GM23338 (cell line): Measurements from ENCODE around the gene USP9Y. TPM values are rescaled to one million over a fixed set of nuclear protein-coding genes. Genes with fewer than 3 reads are reported as not detected.

ENCODE experiments used
- ATAC-seq: fragments of 200-7000 bp; cut with Tn5 transposase; 3 replicates; pipeline ENCODE4 v1.9.1; 2020
- DNase-seq: peaks from one replicate; pipeline ENCODE4 v3.0.0-alpha.2; 2015; ENCODE audit warnings: low spot score
- H2AFZ ChIP-seq: fragments of 200-600 bp; sonication (generic); 2 replicates; pipeline ENCODE4 v1.8.0; 2016; ENCODE audit warnings: antibody characterized with exemption, mild to moderate bottlenecking, moderate library complexity
- H3F3A ChIP-seq: fragments of 200-600 bp; sonication (generic); replicated peaks from 2 replicates; pipeline ENCODE4 v1.8.0; 2017; ENCODE audit warnings: antibody characterized with exemption, mixed run types, low read depth
- H3K27ac ChIP-seq: fragments of 200-600 bp; sonication (generic); 2 replicates; pipeline ENCODE4 v1.6.1; 2016; ENCODE audit warnings: low read depth
- H3K27me3 ChIP-seq: fragments of 200-600 bp; sonication (generic); 2 replicates; pipeline ENCODE4 v1.8.0; 2016; ENCODE audit warnings: mild to moderate bottlenecking, mixed run types, moderate library complexity; ENCODE audit not compliant: insufficient read depth
- H3K36me3 ChIP-seq: fragments of 200-600 bp; sonication (generic); 2 replicates; pipeline ENCODE4 v1.8.0; 2016; ENCODE audit warnings: mild to moderate bottlenecking; ENCODE audit not compliant: insufficient read depth
- H3K4me1 ChIP-seq: fragments of 200-600 bp; sonication (generic); 2 replicates; pipeline ENCODE4 v1.8.0; 2016; ENCODE audit warnings: mild to moderate bottlenecking, moderate library complexity; ENCODE audit not compliant: insufficient read depth
- H3K4me2 ChIP-seq: fragments of 200-600 bp; sonication (generic); 2 replicates; pipeline ENCODE4 v1.7.1; 2017; ENCODE audit warnings: mixed run types
- H3K4me3 ChIP-seq: fragments of 200-600 bp; sonication (generic); 2 replicates; pipeline ENCODE4 v1.6.1; 2016; ENCODE audit warnings: mixed run types
- H3K79me2 ChIP-seq: fragments of 200-600 bp; sonication (generic); replicated peaks from 2 replicates; pipeline ENCODE4 v1.8.0; 2017; ENCODE audit warnings: mild to moderate bottlenecking; ENCODE audit not compliant: insufficient read depth
- H3K9me2 ChIP-seq: fragments of 200-600 bp; sonication (generic); 2 replicates; pipeline ENCODE4 v1.8.0; 2017; ENCODE audit not compliant: insufficient read depth
- H4K20me1 ChIP-seq: fragments of 200-600 bp; sonication (generic); replicated peaks from 2 replicates; pipeline ENCODE4 v1.8.0; 2017; ENCODE audit warnings: mild to moderate bottlenecking; ENCODE audit not compliant: insufficient read depth
- H3K27ac Mint-ChIP-seq: 2 replicates; pipeline ENCODE4 v1.8.0; 2020; ENCODE audit warnings: inconsistent platforms, mild to moderate bottlenecking, moderate library complexity, mixed read lengths
- H3K27me3 Mint-ChIP-seq: 3 replicates; pipeline ENCODE4 v1.8.0; 2022; ENCODE audit warnings: low read depth, mild to moderate bottlenecking, moderate library complexity, mixed read lengths, inconsistent platforms; ENCODE audit not compliant: insufficient read depth, poor library complexity
- H3K36me3 Mint-ChIP-seq: 3 replicates; pipeline ENCODE4 v1.8.0; 2021; ENCODE audit warnings: low read depth, mild to moderate bottlenecking, inconsistent platforms, moderate library complexity, mixed read lengths
- H3K4me1 Mint-ChIP-seq: 3 replicates; pipeline ENCODE4 v1.8.0; 2020; ENCODE audit warnings: mild to moderate bottlenecking, inconsistent platforms, mixed read lengths
- H3K4me3 Mint-ChIP-seq: 3 replicates; pipeline ENCODE4 v1.8.0; 2021; ENCODE audit warnings: moderate library complexity, mild to moderate bottlenecking, inconsistent platforms, mixed read lengths
- H3K9me3 Mint-ChIP-seq: 3 replicates; pipeline ENCODE4 v1.8.0; 2020; ENCODE audit warnings: moderate library complexity, mild to moderate bottlenecking, inconsistent platforms, mixed read lengths
- CREB1 ChIP-seq: fragments of 250-450 bp; sonication (Bioruptor Pico); IDR thresholded peaks from 2 replicates; pipeline ENCODE4 v1.5.0; 2020; ENCODE audit warnings: low read depth, mild to moderate bottlenecking, moderate library complexity
- CTCF ChIP-seq, 2 experiments: fragments of 200-600 bp in 1 of 2; sonication (generic) in 1 of 2; conservative IDR thresholded peaks; 2 replicates each; pipeline versions ENCODE4 v1.5.1 to v1.6.1; 2016 to 2017; ENCODE audit warnings: antibody characterized with exemption in 2 of 2, low read depth in 2 of 2, mild to moderate bottlenecking in 2 of 2, moderate library complexity in 1 of 2
- ETS1 ChIP-seq: IDR thresholded peaks from 2 replicates; pipeline ENCODE4 v1.6.1; 2016; ENCODE audit warnings: antibody characterized with exemption
- EZH2 ChIP-seq: fragments of 200-600 bp; sonication (generic); IDR thresholded peaks from one replicate; pipeline ENCODE4 v1.8.0; 2017; ENCODE audit warnings: antibody characterized with exemption, mild to moderate bottlenecking, low read depth; ENCODE audit not compliant: unreplicated experiment
- EZH2phosphoT487 ChIP-seq: fragments of 200-600 bp; sonication (generic); IDR thresholded peaks from one replicate; pipeline ENCODE4 v1.8.1; 2018; ENCODE audit warnings: antibody characterized with exemption; ENCODE audit not compliant: unreplicated experiment
- JUNB ChIP-seq: IDR thresholded peaks from one replicate; pipeline ENCODE4 v1.6.1; 2016; ENCODE audit warnings: antibody characterized with exemption; ENCODE audit not compliant: unreplicated experiment
- NANOG ChIP-seq: IDR thresholded peaks from 2 replicates; pipeline ENCODE4 v1.6.1; 2016; ENCODE audit warnings: antibody characterized with exemption, borderline replicate concordance
- POLR2AphosphoS5 ChIP-seq: IDR thresholded peaks from 2 replicates; pipeline ENCODE4 v1.6.1; 2016; ENCODE audit warnings: antibody characterized with exemption, low read depth
- REST ChIP-seq: IDR thresholded peaks from one replicate; pipeline ENCODE4 v1.6.1; 2018; ENCODE audit warnings: antibody characterized with exemption; ENCODE audit not compliant: unreplicated experiment
- STAT1 ChIP-seq: IDR thresholded peaks from one replicate; pipeline ENCODE4 v1.6.1; 2016; ENCODE audit warnings: antibody characterized with exemption; ENCODE audit not compliant: unreplicated experiment
- ZNF114 ChIP-seq: fragments of 250-450 bp; sonication (Bioruptor Pico); IDR thresholded peaks from 2 replicates; pipeline ENCODE4 v1.5.0; 2020; ENCODE audit warnings: mild to moderate bottlenecking, moderate library complexity
- ZNF331 ChIP-seq: fragments of 250-450 bp; sonication (Bioruptor Pico); IDR thresholded peaks from 2 replicates; pipeline ENCODE4 v1.5.0; 2020; ENCODE audit warnings: low read depth, mild to moderate bottlenecking, moderate library complexity
- ZNF462 ChIP-seq: fragments of 250-450 bp; sonication (Bioruptor Pico); IDR thresholded peaks from 2 replicates; pipeline ENCODE4 v1.5.0; 2020; ENCODE audit warnings: mild to moderate bottlenecking, moderate library complexity
- polyA plus RNA-seq: library from polyadenylated mRNA; unstranded; fragments of >200 nt; fragmentation: Nextera tagmentation; extraction: Ambion mirVana; gene quantifications from 2 replicates; pipeline ENCODE4 v1.2.1, GENCODE V29; 2016
- total RNA-seq: library from RNA; depleted of rRNA; stranded (reverse); fragments of >200 nt; shearing (Covaris generic); gene quantifications from 2 replicates; pipeline ENCODE4 v1.2.3, GENCODE V29; 2014

The USP9Y gene
- total and polyA plus RNA-seq, 2 experiments from 2014 or later, result 23.7 to 49.0 TPM

GRCh38 chrY:12742725-12743124 is 41.7 kb downstream of the USP9Y start:
- no peak overlapping the region for H3K4me3 Mint-ChIP-seq
- H3K9me3 Mint-ChIP-seq, result no peaks in the 10 kb centered on the region; the same call in 2 of the 3 replicates
- Histone ChIP-seq H4K20me1 (no peaks in the 10 kb centered on the region), H3K4me3 (no peak overlapping the region), H3K4me2 (no peak overlapping the region), H2AFZ (no peak overlapping the region), H3K9me2 (no peaks in the 10 kb centered on the region), H3K27me3 (no peaks in the 10 kb centered on the region), H3K27ac (no peak overlapping the region), H3K79me2 (no peaks in the 10 kb centered on the region), H3K4me1 (no peaks in the 10 kb centered on the region), H3K36me3 (peaks cover 14% of the 10 kb centered on the region), H3F3A (no peaks in the 10 kb centered on the region)
- TF ChIP-seq STAT1 (no peak), ZNF462 (CRISPR knock-in tag) (no peak), REST (no peak), CREB1 (no peak), ZNF331 (CRISPR knock-in tag) (no peak), ZNF114 (no peak), ETS1 (no peak), EZH2phosphoT487 (no peak), NANOG (no peak), JUNB (no peak), POLR2AphosphoS5 (no peak), CTCF (conservative IDR thresholded peaks at IDR 0.05; ENCODE audit: low read depth in 2 of 2) (no peak), EZH2 (no peak)
- no peak for DNase-seq
- H3K27ac Mint-ChIP-seq, result no peak overlapping the region
- H3K27me3 Mint-ChIP-seq, result no peaks in the 10 kb centered on the region
- H3K4me1 Mint-ChIP-seq, result no peaks in the 10 kb centered on the region
- no peak for ATAC-seq
- H3K36me3 Mint-ChIP-seq, result peaks cover 56% of the 10 kb centered on the region
